Astrocyte of the spinal cord (primary cell): ENCODE measurements around the gene HBQ1.
"Not testable (repeated sequence)": the region's sequence is repeated elsewhere in the genome, so short reads cannot be mapped to it uniquely, and the experiment has no call there.

ENCODE experiments used
- DNase-seq: peaks from one replicate; pipeline ENCODE4 v3.0.0; 2011; ENCODE audit warnings: low read depth, low spot score
- H3K4me3 ChIP-seq: 2 replicates; pipeline ENCODE4 v1.5.1; 2011; ENCODE audit warnings: low read depth, mild to moderate bottlenecking, low read length, moderate library complexity
- in situ Hi-C: cut with HindIII; loops from 2 replicates; pipeline ENCODE4 v1.10.0; 2017; ENCODE audit warnings: low sequenced_read_pairs
- TF ChIP-seq, protein P1 (sequence below): IDR thresholded peaks from 2 replicates; pipeline ENCODE4 v1.5.1; 2012; ENCODE audit warnings: low read depth, mild to moderate bottlenecking, low read length, inconsistent platforms

HBQ1 gene

GRCh38 chr16:175011-175949 lies 5.0 kb upstream of the HBQ1 start:
- no peak for DNase-seq
- TF ChIP-seq, protein P1, sequence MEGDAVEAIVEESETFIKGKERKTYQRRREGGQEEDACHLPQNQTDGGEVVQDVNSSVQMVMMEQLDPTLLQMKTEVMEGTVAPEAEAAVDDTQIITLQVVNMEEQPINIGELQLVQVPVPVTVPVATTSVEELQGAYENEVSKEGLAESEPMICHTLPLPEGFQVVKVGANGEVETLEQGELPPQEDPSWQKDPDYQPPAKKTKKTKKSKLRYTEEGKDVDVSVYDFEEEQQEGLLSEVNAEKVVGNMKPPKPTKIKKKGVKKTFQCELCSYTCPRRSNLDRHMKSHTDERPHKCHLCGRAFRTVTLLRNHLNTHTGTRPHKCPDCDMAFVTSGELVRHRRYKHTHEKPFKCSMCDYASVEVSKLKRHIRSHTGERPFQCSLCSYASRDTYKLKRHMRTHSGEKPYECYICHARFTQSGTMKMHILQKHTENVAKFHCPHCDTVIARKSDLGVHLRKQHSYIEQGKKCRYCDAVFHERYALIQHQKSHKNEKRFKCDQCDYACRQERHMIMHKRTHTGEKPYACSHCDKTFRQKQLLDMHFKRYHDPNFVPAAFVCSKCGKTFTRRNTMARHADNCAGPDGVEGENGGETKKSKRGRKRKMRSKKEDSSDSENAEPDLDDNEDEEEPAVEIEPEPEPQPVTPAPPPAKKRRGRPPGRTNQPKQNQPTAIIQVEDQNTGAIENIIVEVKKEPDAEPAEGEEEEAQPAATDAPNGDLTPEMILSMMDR, result no peak
- in situ Hi-C loops, result no loop called here
- H3K4me3 ChIP-seq, result no peak overlapping the region

GRCh38 chr16:176006-176405 lies 4.3 kb upstream of the HBQ1 start:
- in situ Hi-C loops, H3K4me3 ChIP-seq, DNase-seq: not testable (repeated sequence)

DNA sequence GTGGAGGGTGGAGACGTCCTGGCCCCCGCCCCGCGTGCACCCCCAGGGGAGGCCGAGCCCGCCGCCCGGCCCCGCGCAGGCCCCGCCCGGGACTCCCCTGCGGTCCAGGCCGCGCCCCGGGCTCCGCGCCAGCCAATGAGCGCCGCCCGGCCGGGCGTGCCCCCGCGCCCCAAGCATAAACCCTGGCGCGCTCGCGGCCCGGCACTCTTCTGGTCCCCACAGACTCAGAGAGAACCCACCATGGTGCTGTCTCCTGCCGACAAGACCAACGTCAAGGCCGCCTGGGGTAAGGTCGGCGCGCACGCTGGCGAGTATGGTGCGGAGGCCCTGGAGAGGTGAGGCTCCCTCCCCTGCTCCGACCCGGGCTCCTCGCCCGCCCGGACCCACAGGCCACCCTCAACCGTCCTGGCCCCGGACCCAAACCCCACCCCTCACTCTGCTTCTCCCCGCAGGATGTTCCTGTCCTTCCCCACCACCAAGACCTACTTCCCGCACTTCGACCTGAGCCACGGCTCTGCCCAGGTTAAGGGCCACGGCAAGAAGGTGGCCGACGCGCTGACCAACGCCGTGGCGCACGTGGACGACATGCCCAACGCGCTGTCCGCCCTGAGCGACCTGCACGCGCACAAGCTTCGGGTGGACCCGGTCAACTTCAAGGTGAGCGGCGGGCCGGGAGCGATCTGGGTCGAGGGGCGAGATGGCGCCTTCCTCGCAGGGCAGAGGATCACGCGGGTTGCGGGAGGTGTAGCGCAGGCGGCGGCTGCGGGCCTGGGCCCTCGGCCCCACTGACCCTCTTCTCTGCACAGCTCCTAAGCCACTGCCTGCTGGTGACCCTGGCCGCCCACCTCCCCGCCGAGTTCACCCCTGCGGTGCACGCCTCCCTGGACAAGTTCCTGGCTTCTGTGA lies 3.5 kb upstream of the HBQ1 start, which contains the start of gene HBA1:
HBA1 (plus strand) TSS at position 204 of the 906 bp plus-strand sequence; CDS start at position 241, 37 bp downstream.
- H3K4me3 ChIP-seq, in situ Hi-C loops, DNase-seq: not testable (repeated sequence)

DNA sequence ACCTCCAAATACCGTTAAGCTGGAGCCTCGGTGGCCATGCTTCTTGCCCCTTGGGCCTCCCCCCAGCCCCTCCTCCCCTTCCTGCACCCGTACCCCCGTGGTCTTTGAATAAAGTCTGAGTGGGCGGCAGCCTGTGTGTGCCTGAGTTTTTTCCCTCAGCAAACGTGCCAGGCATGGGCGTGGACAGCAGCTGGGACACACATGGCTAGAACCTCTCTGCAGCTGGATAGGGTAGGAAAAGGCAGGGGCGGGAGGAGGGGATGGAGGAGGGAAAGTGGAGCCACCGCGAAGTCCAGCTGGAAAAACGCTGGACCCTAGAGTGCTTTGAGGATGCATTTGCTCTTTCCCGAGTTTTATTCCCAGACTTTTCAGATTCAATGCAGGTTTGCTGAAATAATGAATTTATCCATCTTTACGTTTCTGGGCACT lies 2.9 kb upstream of the HBQ1 start:
- in situ Hi-C loops, result no loop called here
- TF ChIP-seq, protein P1, result no peak
- H3K4me3 ChIP-seq, result no peak overlapping the region
- no peak for DNase-seq

DNA sequence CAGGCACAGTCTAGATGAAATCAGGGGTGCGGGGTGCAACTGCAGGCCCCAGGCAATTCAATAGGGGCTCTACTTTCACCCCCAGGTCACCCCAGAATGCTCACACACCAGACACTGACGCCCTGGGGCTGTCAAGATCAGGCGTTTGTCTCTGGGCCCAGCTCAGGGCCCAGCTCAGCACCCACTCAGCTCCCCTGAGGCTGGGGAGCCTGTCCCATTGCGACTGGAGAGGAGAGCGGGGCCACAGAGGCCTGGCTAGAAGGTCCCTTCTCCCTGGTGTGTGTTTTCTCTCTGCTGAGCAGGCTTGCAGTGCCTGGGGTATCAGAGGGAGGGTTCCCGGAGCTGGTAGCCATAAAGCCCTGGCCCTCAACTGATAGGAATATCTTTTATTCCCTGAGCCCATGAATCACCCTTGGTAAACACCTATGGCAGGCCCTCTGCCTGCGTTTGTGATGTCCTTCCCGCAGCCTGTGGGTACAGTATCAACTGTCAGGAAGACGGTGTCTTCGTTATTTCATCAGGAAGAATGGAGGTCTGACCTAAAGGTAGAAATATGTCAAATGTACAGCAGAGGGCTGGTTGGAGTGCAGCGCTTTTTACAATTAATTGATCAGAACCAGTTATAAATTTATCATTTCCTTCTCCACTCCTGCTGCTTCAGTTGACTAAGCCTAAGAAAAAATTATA lies 2.1 kb upstream of the HBQ1 start:
- TF ChIP-seq, protein P1, result no peak
- in situ Hi-C loops, result no loop called here
- DNase-seq, result no peak
- H3K4me3 ChIP-seq, result no peak overlapping the region

GRCh38 chr16:178668-179015 lies 1.6 kb upstream of the HBQ1 start:
- TF ChIP-seq, protein P1, result no peak
- in situ Hi-C loops, result no loop called here
- H3K4me3 ChIP-seq, result no peak overlapping the region
- no peak for DNase-seq
